AG04450 (cell line): ENCODE measurements around the gene DLGAP4. TPM values are rescaled to one million over a fixed set of nuclear protein-coding genes. Genes with fewer than 3 reads are reported as not detected.

Source experiments
- CTCF ChIA-PET: fragments of 300-600, 350-600 bp; formaldehyde crosslinking; extraction: SDS; loops from one replicate; lab custom pipeline; 2022; ENCODE audit warnings: antibody characterized with exemption, inconsistent platforms; lab: Charles Lee
- POLR2A ChIA-PET: fragments of 350-600 bp; formaldehyde crosslinking; extraction: SDS; loops from one replicate; lab custom pipeline; 2021; ENCODE audit warnings: antibody characterized with exemption, inconsistent platforms; lab: Yijun Ruan, JAX
- DNase-seq: peaks from one replicate; pipeline ENCODE4 v3.0.0-alpha.2; 2011; ENCODE audit warnings: low read depth, low spot score
- H3K27ac ChIP-seq: one replicate; pipeline ENCODE4 v1.5.1; 2012; ENCODE audit warnings: low read depth, low read length, control low read depth
- H3K27me3 ChIP-seq: one replicate; pipeline ENCODE4 v1.6.0; 2012; ENCODE audit warnings: low read length; ENCODE audit not compliant: control insufficient read depth, insufficient read depth
- H3K4me3 ChIP-seq: 2 replicates; pipeline ENCODE4 v1.5.1; 2011; ENCODE audit warnings: mild to moderate bottlenecking, low read depth, low read length, control low read depth
- H3K9me3 ChIP-seq: 2 replicates; pipeline ENCODE4 v1.5.1; 2012; ENCODE audit warnings: low read length; ENCODE audit not compliant: control insufficient read depth, insufficient read depth
- polyA minus RNA-seq: library from RNA; depleted of rRNA, polyadenylated mRNA; stranded (reverse); fragments of >200 nt; gene quantifications from 2 replicates; pipeline ENCODE4 v1.2.3, GENCODE V29; 2011; rRNA and poly(A)+ RNA removed
- polyA plus RNA-seq: library from polyadenylated mRNA; depleted of rRNA; stranded (reverse); fragments of >200 nt; gene quantifications from 2 replicates; pipeline ENCODE4 v1.2.3, GENCODE V29; 2011; rRNA removed
- TF ChIP-seq, protein P1 (sequence below): IDR thresholded peaks from 2 replicates; pipeline ENCODE4 v1.5.1; 2011; ENCODE audit warnings: low read depth, low read length, control low read depth, inconsistent platforms

Gene DLGAP4
- polyA plus RNA-seq (17.7 and 27.5 TPM in 2 replicates), polyA minus RNA-seq (50.1 and 72.9 TPM in 2 replicates)

GRCh38 chr20:36305602-36306551, at the start of gene DLGAP4:
DLGAP4 (plus strand) TSS chr20:36306339; CDS start chr20:36431718, 125,379 bp downstream.
- Histone ChIP-seq H3K9me3 (no peaks in the 10 kb centered on the region; the same call in 1 of the 2 replicates), H3K27ac (no peak within 1 kb of the TSS), H3K27me3 (peaks cover 78% of the 10 kb centered on the region), H3K4me3 (no peak within 1 kb of the TSS)
- TF ChIP-seq, protein P1, sequence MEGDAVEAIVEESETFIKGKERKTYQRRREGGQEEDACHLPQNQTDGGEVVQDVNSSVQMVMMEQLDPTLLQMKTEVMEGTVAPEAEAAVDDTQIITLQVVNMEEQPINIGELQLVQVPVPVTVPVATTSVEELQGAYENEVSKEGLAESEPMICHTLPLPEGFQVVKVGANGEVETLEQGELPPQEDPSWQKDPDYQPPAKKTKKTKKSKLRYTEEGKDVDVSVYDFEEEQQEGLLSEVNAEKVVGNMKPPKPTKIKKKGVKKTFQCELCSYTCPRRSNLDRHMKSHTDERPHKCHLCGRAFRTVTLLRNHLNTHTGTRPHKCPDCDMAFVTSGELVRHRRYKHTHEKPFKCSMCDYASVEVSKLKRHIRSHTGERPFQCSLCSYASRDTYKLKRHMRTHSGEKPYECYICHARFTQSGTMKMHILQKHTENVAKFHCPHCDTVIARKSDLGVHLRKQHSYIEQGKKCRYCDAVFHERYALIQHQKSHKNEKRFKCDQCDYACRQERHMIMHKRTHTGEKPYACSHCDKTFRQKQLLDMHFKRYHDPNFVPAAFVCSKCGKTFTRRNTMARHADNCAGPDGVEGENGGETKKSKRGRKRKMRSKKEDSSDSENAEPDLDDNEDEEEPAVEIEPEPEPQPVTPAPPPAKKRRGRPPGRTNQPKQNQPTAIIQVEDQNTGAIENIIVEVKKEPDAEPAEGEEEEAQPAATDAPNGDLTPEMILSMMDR, result no peak
- ChIA-PET CTCF (no interaction called here), POLR2A (no interaction called here)
- DNase-seq, result no peak

DNA sequence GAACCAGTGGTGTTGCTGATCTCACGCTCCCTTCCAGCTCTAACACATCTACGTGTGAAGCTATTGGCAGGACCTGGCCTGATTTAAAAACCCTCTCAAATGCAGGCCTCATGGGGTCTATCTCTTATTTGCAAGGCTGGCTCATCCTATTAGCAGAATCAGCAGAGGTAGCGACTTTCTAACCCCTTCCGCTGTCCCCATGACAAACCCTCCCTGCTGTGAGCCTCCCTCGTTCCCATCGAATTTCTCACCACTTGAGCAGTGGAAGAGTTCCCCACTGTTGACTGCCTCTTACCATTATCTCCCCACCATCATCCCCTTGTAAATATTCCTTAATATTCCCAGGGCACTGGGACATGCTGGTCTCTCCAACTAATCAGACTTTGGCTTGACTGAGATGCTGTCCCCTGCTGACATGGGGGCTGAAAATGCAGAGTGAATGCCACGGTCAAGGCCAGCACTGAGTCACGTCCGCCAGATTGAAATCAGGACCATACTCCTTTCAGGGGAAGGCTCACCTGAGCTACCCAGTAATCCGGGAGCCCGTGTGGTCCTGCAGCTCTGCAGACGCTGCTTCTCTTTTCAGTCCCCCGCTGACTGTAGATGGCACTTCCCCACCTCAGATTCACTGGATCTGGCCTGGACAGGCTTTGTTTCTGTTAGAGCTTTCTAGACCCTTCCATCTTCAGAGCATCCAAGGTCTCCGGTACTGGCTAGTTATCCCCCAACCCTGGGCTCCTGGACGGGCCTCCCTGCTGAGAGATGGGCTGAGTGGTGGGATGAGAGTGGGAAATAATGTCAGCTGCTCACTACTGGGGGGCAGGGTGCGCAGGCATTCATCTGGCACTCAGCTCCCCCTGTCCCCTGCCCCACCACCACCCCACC, 46.7 kb upstream of the DLGAP4 start:
- TF ChIP-seq, protein P1, result no peak
- CTCF ChIA-PET, result no interaction called here
- Histone ChIP-seq H3K27ac (no peak overlapping the region), H3K4me3 (no peak overlapping the region), H3K9me3 (no peaks in the 10 kb centered on the region), H3K27me3 (peaks cover 8% of the 10 kb centered on the region)
- POLR2A ChIA-PET, result interaction anchor here (0.5 kb wide), 1 partner anchor 17 kb away, joined by 9 read pairs; no protein-coding TSS in a partner anchor
- no peak for DNase-seq

- Histone ChIP-seq H3K4me3 (no peak overlapping the region), H3K9me3 (no peaks in the 10 kb centered on the region; the same call in 1 of the 2 replicates), H3K27me3 (peaks cover 14% of the 10 kb centered on the region), H3K27ac (no peak overlapping the region)
- ChIA-PET POLR2A (interaction anchor here (0.6 kb wide), 1 partner anchor 180 kb away, joined by 5 read pairs; no protein-coding TSS in a partner anchor), CTCF (no interaction called here)
- no peak for DNase-seq
- TF ChIP-seq, protein P1, result no peak
These were observed 45.8 kb upstream of the DLGAP4 start for GRCh38 chr20:36260316-36260715.

- Histone ChIP-seq H3K27ac (no peak overlapping the region), H3K4me3 (no peak overlapping the region), H3K27me3 (peaks cover 15% of the 10 kb centered on the region), H3K9me3 (no peaks in the 10 kb centered on the region; the same call in 1 of the 2 replicates)
- no peak for DNase-seq
- TF ChIP-seq, protein P1, result no peak
- CTCF ChIA-PET, result no interaction called here
- POLR2A ChIA-PET, result no interaction called here
These were observed 44.6 kb upstream of the DLGAP4 start for GRCh38 chr20:36261389-36262105.
